GM12878 (cell line): ENCODE data around the gene PCSK6.

ENCODE experiments used
- CTCF ChIP-seq, 3 experiments: IDR thresholded peaks in 2 of 3; conservative IDR thresholded peaks in 1 of 3; 2 replicates each; pipeline ENCODE4 v1.5.1; 2011; ENCODE audit warnings: low read depth in 3 of 3, low read length in 3 of 3, mild to moderate bottlenecking in 3 of 3, control low read depth in 2 of 3, moderate library complexity in 2 of 3, inconsistent platforms in 1 of 3, mixed read lengths in 1 of 3; ENCODE audit not compliant: control insufficient read depth in 2 of 3, insufficient read depth in 1 of 3; ENCODE audit errors: extremely low read depth in 1 of 3
- EGR1 ChIP-seq, 2 experiments: IDR thresholded peaks; 1 replicate in 1 of 2; 2 replicates in 1 of 2; pipeline ENCODE4 v1.6.1; 2011 to 2012; ENCODE audit warnings: low read depth in 2 of 2, low read length in 2 of 2, borderline replicate concordance in 1 of 2, mild to moderate bottlenecking in 1 of 2, moderate library complexity in 1 of 2
- FOXM1 ChIP-seq: IDR thresholded peaks from 2 replicates; pipeline ENCODE4 v1.6.1; 2012; ENCODE audit warnings: low read depth, mild to moderate bottlenecking, inconsistent platforms, low read length, moderate library complexity
- POLR2A ChIP-seq: IDR thresholded peaks from 2 replicates; pipeline ENCODE4 v1.6.1; 2011; ENCODE audit warnings: low read depth, mild to moderate bottlenecking, low read length
- REST ChIP-seq: IDR thresholded peaks from 2 replicates; pipeline ENCODE4 v1.6.1; 2012; ENCODE audit warnings: mild to moderate bottlenecking, low read depth, low read length
- SREBF1 ChIP-seq: IDR thresholded peaks from 2 replicates; pipeline ENCODE4 v1.6.1; 2012; ENCODE audit warnings: mild to moderate bottlenecking, low read length
- TBL1XR1 ChIP-seq: IDR thresholded peaks from 2 replicates; pipeline ENCODE4 v1.6.1; 2012; ENCODE audit warnings: low read depth, low read length, improper control_type of control experiment
- USF1 ChIP-seq: IDR thresholded peaks from 2 replicates; pipeline ENCODE4 v1.6.1; 2011; ENCODE audit warnings: borderline replicate concordance, low read depth, mild to moderate bottlenecking, moderate library complexity, mixed read lengths, low read length; ENCODE audit not compliant: insufficient read depth; ENCODE audit errors: extremely low read length
- USF2 ChIP-seq: IDR thresholded peaks from 2 replicates; pipeline ENCODE4 v1.6.1; 2011; ENCODE audit warnings: low read depth, low read length, improper control_type of control experiment, borderline replicate concordance
- ZNF384 ChIP-seq: IDR thresholded peaks from 2 replicates; pipeline ENCODE4 v1.6.1; 2012; ENCODE audit warnings: low read depth, mild to moderate bottlenecking, low read length, improper control_type of control experiment, borderline replicate concordance

GRCh38 chr15:101382544-101382943 lies 107.0 kb downstream of the PCSK6 start:
- no peak for TF ChIP-seq USF2
- no peak for TF ChIP-seq USF1
- no peak for TF ChIP-seq CTCF (IDR thresholded peaks at IDR 0.05 in 2 of 3, conservative IDR thresholded peaks at IDR 0.05 in 1 of 3; ENCODE audit: control insufficient read depth in 2 of 3, extremely low read depth in 1 of 3, insufficient read depth in 1 of 3, low read depth in 3 of 3, low read length in 3 of 3)
- TF ChIP-seq POLR2A, result no peak
- no peak for TF ChIP-seq REST
- no peak for TF ChIP-seq FOXM1
- no peak for TF ChIP-seq EGR1 (IDR thresholded peaks at IDR 0.05; ENCODE audit: borderline replicate concordance in 1 of 2, low read depth in 2 of 2, low read length in 2 of 2)
- TF ChIP-seq SREBF1, result no peak
- no peak for TF ChIP-seq TBL1XR1
- no peak for TF ChIP-seq ZNF384
